GM23338 (cell line): Measurements from ENCODE around the gene C2CD3. TPM values are rescaled to one million over a fixed set of nuclear protein-coding genes. Genes with fewer than 3 reads are reported as not detected.

Experiments used
- ATAC-seq: fragments of 200-7000 bp; cut with Tn5 transposase; 3 replicates; pipeline ENCODE4 v1.9.1; 2020
- DNase-seq: peaks from one replicate; pipeline ENCODE4 v3.0.0-alpha.2; 2015; ENCODE audit warnings: low spot score
- H2AFZ ChIP-seq: fragments of 200-600 bp; sonication (generic); 2 replicates; pipeline ENCODE4 v1.8.0; 2016; ENCODE audit warnings: antibody characterized with exemption, mild to moderate bottlenecking, moderate library complexity
- H3F3A ChIP-seq: fragments of 200-600 bp; sonication (generic); replicated peaks from 2 replicates; pipeline ENCODE4 v1.8.0; 2017; ENCODE audit warnings: antibody characterized with exemption, mixed run types, low read depth
- H3K27ac ChIP-seq: fragments of 200-600 bp; sonication (generic); 2 replicates; pipeline ENCODE4 v1.6.1; 2016; ENCODE audit warnings: low read depth
- H3K27me3 ChIP-seq: fragments of 200-600 bp; sonication (generic); 2 replicates; pipeline ENCODE4 v1.8.0; 2016; ENCODE audit warnings: mild to moderate bottlenecking, mixed run types, moderate library complexity; ENCODE audit not compliant: insufficient read depth
- H3K36me3 ChIP-seq: fragments of 200-600 bp; sonication (generic); 2 replicates; pipeline ENCODE4 v1.8.0; 2016; ENCODE audit warnings: mild to moderate bottlenecking; ENCODE audit not compliant: insufficient read depth
- H3K4me1 ChIP-seq: fragments of 200-600 bp; sonication (generic); 2 replicates; pipeline ENCODE4 v1.8.0; 2016; ENCODE audit warnings: mild to moderate bottlenecking, moderate library complexity; ENCODE audit not compliant: insufficient read depth
- H3K4me2 ChIP-seq: fragments of 200-600 bp; sonication (generic); 2 replicates; pipeline ENCODE4 v1.7.1; 2017; ENCODE audit warnings: mixed run types
- H3K4me3 ChIP-seq: fragments of 200-600 bp; sonication (generic); 2 replicates; pipeline ENCODE4 v1.6.1; 2016; ENCODE audit warnings: mixed run types
- H3K79me2 ChIP-seq: fragments of 200-600 bp; sonication (generic); replicated peaks from 2 replicates; pipeline ENCODE4 v1.8.0; 2017; ENCODE audit warnings: mild to moderate bottlenecking; ENCODE audit not compliant: insufficient read depth
- H3K9me2 ChIP-seq: fragments of 200-600 bp; sonication (generic); 2 replicates; pipeline ENCODE4 v1.8.0; 2017; ENCODE audit not compliant: insufficient read depth
- H4K20me1 ChIP-seq: fragments of 200-600 bp; sonication (generic); replicated peaks from 2 replicates; pipeline ENCODE4 v1.8.0; 2017; ENCODE audit warnings: mild to moderate bottlenecking; ENCODE audit not compliant: insufficient read depth
- H3K27ac Mint-ChIP-seq: 2 replicates; pipeline ENCODE4 v1.8.0; 2020; ENCODE audit warnings: inconsistent platforms, mild to moderate bottlenecking, moderate library complexity, mixed read lengths
- H3K27me3 Mint-ChIP-seq: 3 replicates; pipeline ENCODE4 v1.8.0; 2022; ENCODE audit warnings: low read depth, mild to moderate bottlenecking, moderate library complexity, mixed read lengths, inconsistent platforms; ENCODE audit not compliant: insufficient read depth, poor library complexity
- H3K36me3 Mint-ChIP-seq: 3 replicates; pipeline ENCODE4 v1.8.0; 2021; ENCODE audit warnings: low read depth, mild to moderate bottlenecking, inconsistent platforms, moderate library complexity, mixed read lengths
- H3K4me1 Mint-ChIP-seq: 3 replicates; pipeline ENCODE4 v1.8.0; 2020; ENCODE audit warnings: mild to moderate bottlenecking, inconsistent platforms, mixed read lengths
- H3K4me3 Mint-ChIP-seq: 3 replicates; pipeline ENCODE4 v1.8.0; 2021; ENCODE audit warnings: moderate library complexity, mild to moderate bottlenecking, inconsistent platforms, mixed read lengths
- H3K9me3 Mint-ChIP-seq: 3 replicates; pipeline ENCODE4 v1.8.0; 2020; ENCODE audit warnings: moderate library complexity, mild to moderate bottlenecking, inconsistent platforms, mixed read lengths
- CREB1 ChIP-seq: fragments of 250-450 bp; sonication (Bioruptor Pico); IDR thresholded peaks from 2 replicates; pipeline ENCODE4 v1.5.0; 2020; ENCODE audit warnings: low read depth, mild to moderate bottlenecking, moderate library complexity
- ETS1 ChIP-seq: IDR thresholded peaks from 2 replicates; pipeline ENCODE4 v1.6.1; 2016; ENCODE audit warnings: antibody characterized with exemption
- EZH2 ChIP-seq: fragments of 200-600 bp; sonication (generic); IDR thresholded peaks from one replicate; pipeline ENCODE4 v1.8.0; 2017; ENCODE audit warnings: antibody characterized with exemption, mild to moderate bottlenecking, low read depth; ENCODE audit not compliant: unreplicated experiment
- JUNB ChIP-seq: IDR thresholded peaks from one replicate; pipeline ENCODE4 v1.6.1; 2016; ENCODE audit warnings: antibody characterized with exemption; ENCODE audit not compliant: unreplicated experiment
- NANOG ChIP-seq: IDR thresholded peaks from 2 replicates; pipeline ENCODE4 v1.6.1; 2016; ENCODE audit warnings: antibody characterized with exemption, borderline replicate concordance
- POLR2AphosphoS5 ChIP-seq: IDR thresholded peaks from 2 replicates; pipeline ENCODE4 v1.6.1; 2016; ENCODE audit warnings: antibody characterized with exemption, low read depth
- REST ChIP-seq: IDR thresholded peaks from one replicate; pipeline ENCODE4 v1.6.1; 2018; ENCODE audit warnings: antibody characterized with exemption; ENCODE audit not compliant: unreplicated experiment
- STAT1 ChIP-seq: IDR thresholded peaks from one replicate; pipeline ENCODE4 v1.6.1; 2016; ENCODE audit warnings: antibody characterized with exemption; ENCODE audit not compliant: unreplicated experiment
- ZNF114 ChIP-seq: fragments of 250-450 bp; sonication (Bioruptor Pico); IDR thresholded peaks from 2 replicates; pipeline ENCODE4 v1.5.0; 2020; ENCODE audit warnings: mild to moderate bottlenecking, moderate library complexity
- ZNF331 ChIP-seq: fragments of 250-450 bp; sonication (Bioruptor Pico); IDR thresholded peaks from 2 replicates; pipeline ENCODE4 v1.5.0; 2020; ENCODE audit warnings: low read depth, mild to moderate bottlenecking, moderate library complexity
- ZNF462 ChIP-seq: fragments of 250-450 bp; sonication (Bioruptor Pico); IDR thresholded peaks from 2 replicates; pipeline ENCODE4 v1.5.0; 2020; ENCODE audit warnings: mild to moderate bottlenecking, moderate library complexity
- polyA plus RNA-seq: library from polyadenylated mRNA; unstranded; fragments of >200 nt; fragmentation: Nextera tagmentation; extraction: Ambion mirVana; gene quantifications from 2 replicates; pipeline ENCODE4 v1.2.1, GENCODE V29; 2016
- total RNA-seq: library from RNA; depleted of rRNA; stranded (reverse); fragments of >200 nt; shearing (Covaris generic); gene quantifications from 2 replicates; pipeline ENCODE4 v1.2.3, GENCODE V29; 2014

The C2CD3 gene
- total and polyA plus RNA-seq, 2 experiments from 2014 or later = 15.5 to 29.5 TPM

- no peak for TF ChIP-seq STAT1
- no peak for TF ChIP-seq ETS1
- no peak for TF ChIP-seq CREB1 (CRISPR knock-in tag)
- no peak for TF ChIP-seq POLR2AphosphoS5
- no peak for TF ChIP-seq ZNF331 (CRISPR knock-in tag)
Measured at GRCh38 chr11:74072286-74072685, 98.5 kb downstream of the C2CD3 start (continued).

GRCh38 chr11:74070723-74071492 is 99.9 kb downstream of the C2CD3 start:
- H3K4me1 ChIP-seq = no peaks in the 10 kb centered on the region
- H3K79me2 ChIP-seq = no peaks in the 10 kb centered on the region
- Mint-ChIP-seq H3K36me3 (peaks cover 9% of the 10 kb centered on the region; the same call in 1 of the 3 replicates), H3K9me3 (no peaks in the 10 kb centered on the region), H3K4me3 (no peak overlapping the region), H3K27me3 (no peaks in the 10 kb centered on the region), H3K27ac (no peak overlapping the region; the same call in 1 of the 2 replicates), H3K4me1 (no peaks in the 10 kb centered on the region)
- no peaks in the 10 kb centered on the region for H3K27me3 ChIP-seq
- no peaks in the 10 kb centered on the region for H3F3A ChIP-seq
- H2AFZ ChIP-seq = no peak overlapping the region
- ATAC-seq (no peak), DNase-seq (no peak)
- no peaks in the 10 kb centered on the region for H3K9me2 ChIP-seq
- H3K27ac ChIP-seq = no peak overlapping the region
- H4K20me1 ChIP-seq = no peaks in the 10 kb centered on the region
- H3K36me3 ChIP-seq = 0 out of 2 replicates have a peak, but pooled peaks cover 5% of the 10 kb centered on the region
- no peak overlapping the region for H3K4me2 ChIP-seq
- H3K4me3 ChIP-seq = no peak overlapping the region
- no peak for TF ChIP-seq ZNF331 (CRISPR knock-in tag)
- TF ChIP-seq STAT1 = no peak
- TF ChIP-seq JUNB = no peak
- no peak for TF ChIP-seq NANOG
- TF ChIP-seq ZNF114 (CRISPR knock-in tag) = no peak
- no peak for TF ChIP-seq CREB1 (CRISPR knock-in tag)
- no peak for TF ChIP-seq ETS1
- TF ChIP-seq EZH2 = no peak
- TF ChIP-seq ZNF462 = no peak
- no peak for TF ChIP-seq REST
- no peak for TF ChIP-seq POLR2AphosphoS5
